ENCODE results near the gene VRK3. TPM values are rescaled to one million over a fixed set of nuclear protein-coding genes. Genes with fewer than 3 reads are reported as not detected.
A peak's percentile ranks its signal among the peaks of the same experiment; 100 is the strongest.
"Not testable (repeated sequence)": the region's sequence is repeated elsewhere in the genome, so short reads cannot be mapped to it uniquely, and the experiment has no call there.

VRK3 gene
- total RNA-seq: 10 to 100 TPM; 17.8 to 33.7 (median 23.1) TPM
- polyA plus RNA-seq: 10 to 100 TPM in 1 of 2 donors, 1 to 10 TPM in 1; 9.9 to 32.4 TPM
- long read RNA-seq, donor 1, partial matches to known transcripts: 2 of 10 reads
- long read RNA-seq, donor 1, other reads (novel, unspliced or antisense): 6 of 10 reads
- long read RNA-seq, donor 2, transcript VRK3-217 (15 exons, 2,126 nt): major isoform, 18 of 54 reads
- long read RNA-seq, donor 2, partial matches to known transcripts: 8 of 54 reads
- long read RNA-seq, donor 2, other reads (novel, unspliced or antisense): 23 of 54 reads
- long read RNA-seq, donor 3, partial matches to known transcripts: 7 of 20 reads
- long read RNA-seq, donor 3, other reads (novel, unspliced or antisense): 6 of 20 reads

DNA sequence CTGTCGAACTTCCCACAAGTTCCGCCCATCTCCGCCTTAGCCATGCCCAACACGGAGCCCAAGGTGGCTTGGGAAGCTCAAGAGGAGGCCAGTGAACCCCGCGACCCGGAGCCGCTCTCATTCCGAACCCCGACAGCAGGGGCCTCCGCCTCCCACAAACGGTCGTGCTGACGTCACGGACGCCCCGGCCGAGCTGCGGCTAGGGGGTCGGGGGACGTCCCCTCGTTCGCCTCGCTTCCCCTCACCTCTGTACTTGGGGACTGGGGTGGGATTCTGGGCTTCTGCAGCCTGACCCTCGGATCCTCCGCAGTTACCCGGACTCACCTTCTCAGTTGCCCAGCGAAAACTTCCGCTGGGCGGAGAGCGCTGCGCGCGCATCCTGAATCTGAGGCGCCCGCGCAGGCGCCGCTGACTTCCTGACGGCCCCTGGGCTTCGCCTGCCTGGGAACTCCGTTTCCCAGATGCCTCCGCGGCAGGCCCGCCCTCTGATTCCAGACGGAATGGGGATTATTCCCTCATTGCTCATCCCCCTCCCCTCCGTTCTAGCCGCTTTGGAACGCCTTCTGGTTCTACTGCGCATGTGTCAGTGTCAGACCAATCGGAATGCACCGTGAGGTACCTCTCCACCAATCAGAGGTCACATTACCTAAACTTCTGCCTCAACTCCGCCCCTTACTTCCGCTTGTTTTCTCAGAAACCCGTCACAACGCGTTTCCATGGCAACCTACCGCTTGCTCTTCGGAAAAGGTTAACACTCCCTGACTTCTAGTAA, at the start of gene VRK3:
Gene VRK3, minus strand, starts transcription at position 351 of the 772 bp plus-strand sequence. CDS start 9,210 bp downstream, outside the sequence.
- DNase-seq: peak; percentile 99 to 100 (median 99)

GRCh38 chr19:50068382-50068781, 43.2 kb upstream of the VRK3 start:
- 73 to 83% (median 80%) methylated on average over 5 of the region's 5 CpGs for WGBS, 4 donors
- H3K4me1 ChIP-seq; intact Hi-C loops (cut with DNase I): not testable (repeated sequence)

More for the DNA sequence above, at the start of gene VRK3:
- Histone ChIP-seq H3K4me3 (peak within 1 kb of the TSS; percentile 73 to 100 (median 94)), H3K27ac (peak within 1 kb of the TSS; percentile 69 to 97 (median 93)), H3K27me3 (no peaks in the 10 kb centered on the region), H3K4me1 (peaks cover 0 to 38% (median 24%) of the 10 kb centered on the region in 12 donors), H3K36me3 (peaks cover 0 to 23% (median 9%) of the 10 kb centered on the region in 9 donors), H3K9me3 (no peaks in the 10 kb centered on the region)
- peak; percentile 96 to 99 (median 98) for ATAC-seq
- 0 to 1% (median 0%) methylated on average over 34 to 59 of the region's 59 CpGs for WGBS, 4 donors
- TF ChIP-seq POLR2A (IDR thresholded peaks at IDR 0.05): peak in 1 of 2 donors; percentile 73
- TF ChIP-seq, protein P1, sequence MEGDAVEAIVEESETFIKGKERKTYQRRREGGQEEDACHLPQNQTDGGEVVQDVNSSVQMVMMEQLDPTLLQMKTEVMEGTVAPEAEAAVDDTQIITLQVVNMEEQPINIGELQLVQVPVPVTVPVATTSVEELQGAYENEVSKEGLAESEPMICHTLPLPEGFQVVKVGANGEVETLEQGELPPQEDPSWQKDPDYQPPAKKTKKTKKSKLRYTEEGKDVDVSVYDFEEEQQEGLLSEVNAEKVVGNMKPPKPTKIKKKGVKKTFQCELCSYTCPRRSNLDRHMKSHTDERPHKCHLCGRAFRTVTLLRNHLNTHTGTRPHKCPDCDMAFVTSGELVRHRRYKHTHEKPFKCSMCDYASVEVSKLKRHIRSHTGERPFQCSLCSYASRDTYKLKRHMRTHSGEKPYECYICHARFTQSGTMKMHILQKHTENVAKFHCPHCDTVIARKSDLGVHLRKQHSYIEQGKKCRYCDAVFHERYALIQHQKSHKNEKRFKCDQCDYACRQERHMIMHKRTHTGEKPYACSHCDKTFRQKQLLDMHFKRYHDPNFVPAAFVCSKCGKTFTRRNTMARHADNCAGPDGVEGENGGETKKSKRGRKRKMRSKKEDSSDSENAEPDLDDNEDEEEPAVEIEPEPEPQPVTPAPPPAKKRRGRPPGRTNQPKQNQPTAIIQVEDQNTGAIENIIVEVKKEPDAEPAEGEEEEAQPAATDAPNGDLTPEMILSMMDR (IDR thresholded peaks at IDR 0.05): peak in 2 of 12 donors; percentile 6 to 18
- intact Hi-C loops (cut with DNase I): loop anchor here in 1 of 10 donors (10.0 kb wide), 1 partner anchor 490 kb away; the partner anchor contains the start of genes ASPDH and JOSD2

GRCh38 chr19:50067575-50067974, 42.4 kb upstream of the VRK3 start:
- intact Hi-C loops (cut with DNase I): no loop called here
- no peaks in the 10 kb centered on the region for H3K36me3 ChIP-seq
- H3K4me3 ChIP-seq: no peak overlapping the region
- 69 to 83% (median 71%) methylated on average over 6 of the region's 6 CpGs for WGBS, 4 donors
- H3K9me3 ChIP-seq: no peaks in the 10 kb centered on the region
- no peak overlapping the region for H3K27ac ChIP-seq
- no peak for ATAC-seq
- DNase-seq: no peak
- no peaks in the 10 kb centered on the region for H3K27me3 ChIP-seq
- TF ChIP-seq, protein P1 (IDR thresholded peaks at IDR 0.05): no peak
- no peak for TF ChIP-seq POLR2A (IDR thresholded peaks at IDR 0.05)
- H3K4me1 ChIP-seq: no peaks in the 10 kb centered on the region

More at GRCh38 chr19:50068382-50068781, 43.2 kb upstream of the VRK3 start:
- H3K9me3 ChIP-seq, H3K4me3 ChIP-seq, H3K27me3 ChIP-seq, DNase-seq, H3K36me3 ChIP-seq, ATAC-seq, H3K27ac ChIP-seq: not testable (repeated sequence)

- no peaks in the 10 kb centered on the region for H3K36me3 ChIP-seq
- intact Hi-C loops (cut with DNase I): no loop called here
- no peak overlapping the region for H3K27ac ChIP-seq
- ATAC-seq (no peak), DNase-seq (no peak)
- WGBS, 4 donors: 75 to 89% (median 80%) methylated on average over 8 to 10 of the region's 10 CpGs
- H3K9me3 ChIP-seq: peaks cover 0 to 3% (median 0%) of the 10 kb centered on the region in 12 donors
- no peaks in the 10 kb centered on the region for H3K4me1 ChIP-seq
- H3K4me3 ChIP-seq: no peak overlapping the region
- no peak for TF ChIP-seq POLR2A (IDR thresholded peaks at IDR 0.05)
- TF ChIP-seq, protein P1 (IDR thresholded peaks at IDR 0.05): no peak
- H3K27me3 ChIP-seq: no peaks in the 10 kb centered on the region
Measured at GRCh38 chr19:50065938-50066337, 40.8 kb upstream of the VRK3 start.
